HG02973 (cell line): ENCODE data around the gene ZFAND6.
"Not testable (repeated sequence)": the region's sequence is repeated elsewhere in the genome, so short reads cannot be mapped to it uniquely, and the experiment has no call there.

Experiments used
- ATAC-seq: cut with Tn5 transposase; IDR thresholded peaks from one replicate; pipeline ENCODE4 v1.9.1; 2021; ENCODE audit warnings: moderate library complexity; ENCODE audit not compliant: unreplicated experiment

ZFAND6 gene

DNA sequence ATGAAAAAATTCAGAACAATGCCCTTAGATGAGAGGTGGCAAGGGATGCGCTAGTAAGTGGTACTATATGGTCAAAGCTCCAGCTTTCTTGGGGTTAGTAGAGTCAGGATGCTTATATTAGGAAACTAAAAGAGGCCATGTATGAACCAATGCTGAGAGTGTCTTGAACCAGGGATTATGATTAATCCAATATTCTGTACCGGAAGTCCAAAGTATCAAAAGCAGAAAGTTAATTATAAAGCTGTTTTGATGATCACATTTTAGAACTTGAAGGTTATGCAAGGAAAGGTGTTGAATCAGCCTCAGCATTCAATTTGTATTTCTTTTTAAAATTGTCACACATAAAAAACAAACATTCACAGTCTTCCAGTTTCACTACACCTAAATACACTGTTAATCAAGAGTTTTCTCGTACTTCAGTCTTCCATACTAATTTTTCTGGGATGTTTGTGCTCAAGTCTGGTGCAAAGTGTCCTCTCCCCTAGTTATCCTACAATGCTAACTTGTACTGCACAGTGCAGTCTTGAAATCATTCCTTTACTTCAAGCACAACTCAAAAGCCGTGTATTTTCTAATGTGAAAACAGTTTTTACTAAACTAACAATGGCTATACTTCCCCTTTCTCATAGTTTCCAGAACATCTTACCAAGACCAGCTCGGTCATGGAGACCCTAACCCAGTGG is 82.6 kb downstream of the ZFAND6 start:
- no peak for ATAC-seq

DNA sequence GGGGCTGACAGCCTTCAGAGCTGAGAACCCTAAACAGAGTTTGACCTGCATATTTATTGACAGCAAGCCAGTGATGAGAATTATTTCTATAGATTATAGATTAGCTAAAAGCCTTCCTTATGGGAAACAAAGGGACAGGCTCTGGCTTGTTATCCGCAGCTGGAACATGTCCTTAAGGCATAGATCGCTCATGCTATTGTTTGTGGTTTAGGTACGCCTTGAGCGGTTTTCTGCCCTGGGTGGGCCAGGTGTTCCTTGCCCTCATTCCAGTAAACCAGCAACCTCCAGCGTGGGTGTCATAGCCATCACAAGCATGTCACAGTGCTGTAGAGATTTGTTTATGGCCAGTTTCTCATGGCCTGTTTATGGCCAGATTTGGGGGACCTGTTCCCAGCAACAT is 83.2 kb downstream of the ZFAND6 start:
- no peak for ATAC-seq

DNA sequence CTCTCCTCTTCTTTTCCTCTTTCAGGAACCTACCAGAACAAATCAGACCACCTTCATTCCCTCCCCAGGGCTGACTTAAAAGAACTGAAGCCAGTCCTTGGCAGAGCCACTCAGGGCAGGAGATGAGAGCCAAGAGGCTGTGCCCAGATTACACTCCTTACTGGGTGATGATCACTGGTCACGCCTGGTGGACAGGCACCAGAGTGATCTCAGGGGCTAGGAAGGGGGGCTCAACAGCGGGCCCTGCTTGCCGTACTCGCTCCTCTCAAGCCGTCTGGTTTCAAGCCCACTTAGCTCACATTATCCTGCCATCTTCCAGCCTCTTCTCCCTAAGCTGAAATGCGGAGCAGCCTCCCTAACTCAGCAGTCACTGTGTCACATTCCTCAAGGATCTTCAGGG is 91.7 kb downstream of the ZFAND6 start:
- no peak for ATAC-seq

DNA sequence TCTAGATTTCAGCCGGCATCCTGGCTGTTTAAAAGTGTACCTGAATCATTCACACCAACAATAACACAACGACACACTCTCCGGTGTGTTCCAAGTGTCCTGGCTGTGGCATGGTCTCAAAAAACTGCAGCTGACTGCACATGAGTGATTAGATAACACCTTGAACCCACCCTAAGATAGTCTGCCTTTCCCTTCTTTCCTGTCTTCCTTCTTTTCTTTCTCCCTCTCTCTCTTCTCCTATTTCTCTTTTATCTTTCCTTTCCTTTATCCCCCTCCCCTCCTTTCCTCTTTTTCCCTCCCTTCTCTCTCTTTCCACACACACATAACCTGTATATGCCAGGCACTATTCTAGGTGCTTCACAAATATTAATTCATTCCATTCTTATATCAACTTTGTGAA is 92.1 kb downstream of the ZFAND6 start:
- no peak for ATAC-seq

DNA sequence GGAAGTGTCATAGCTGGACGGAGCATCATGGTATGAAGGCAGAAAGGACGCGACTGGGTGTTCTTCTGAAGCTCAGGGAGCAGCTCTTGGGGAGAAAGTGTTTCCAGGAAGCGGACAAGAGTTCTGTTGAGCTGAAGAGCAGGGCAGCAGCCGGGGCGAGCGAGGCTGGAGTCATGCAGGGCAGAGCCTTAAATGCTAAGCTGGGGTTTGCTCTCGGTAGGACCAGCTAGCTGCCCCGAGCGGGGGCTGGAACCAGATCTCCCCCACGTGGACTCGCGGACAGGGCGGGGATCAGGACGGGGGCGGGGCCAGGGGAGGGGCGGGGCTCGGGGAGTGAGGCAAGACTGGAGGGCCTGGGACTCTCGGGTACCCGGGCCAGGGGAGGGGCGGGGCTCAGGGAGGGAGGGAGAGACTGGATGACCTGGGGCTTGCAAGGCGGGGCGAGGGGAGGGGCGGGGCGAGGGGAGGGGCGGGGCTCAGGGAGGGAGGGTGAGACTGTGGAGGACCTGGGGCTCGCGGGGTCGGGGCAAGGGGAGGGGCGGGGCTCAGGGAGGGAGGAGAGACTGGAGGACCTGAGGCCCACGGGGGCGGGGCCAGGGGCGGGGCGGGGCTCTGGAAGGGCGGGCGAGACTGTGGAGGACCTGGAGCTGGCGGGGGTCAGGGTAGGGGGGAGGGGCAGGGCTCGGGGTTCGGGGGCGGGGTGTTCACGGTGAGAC is 92.9 kb downstream of the ZFAND6 start:
- peak; percentile 48 for ATAC-seq

DNA sequence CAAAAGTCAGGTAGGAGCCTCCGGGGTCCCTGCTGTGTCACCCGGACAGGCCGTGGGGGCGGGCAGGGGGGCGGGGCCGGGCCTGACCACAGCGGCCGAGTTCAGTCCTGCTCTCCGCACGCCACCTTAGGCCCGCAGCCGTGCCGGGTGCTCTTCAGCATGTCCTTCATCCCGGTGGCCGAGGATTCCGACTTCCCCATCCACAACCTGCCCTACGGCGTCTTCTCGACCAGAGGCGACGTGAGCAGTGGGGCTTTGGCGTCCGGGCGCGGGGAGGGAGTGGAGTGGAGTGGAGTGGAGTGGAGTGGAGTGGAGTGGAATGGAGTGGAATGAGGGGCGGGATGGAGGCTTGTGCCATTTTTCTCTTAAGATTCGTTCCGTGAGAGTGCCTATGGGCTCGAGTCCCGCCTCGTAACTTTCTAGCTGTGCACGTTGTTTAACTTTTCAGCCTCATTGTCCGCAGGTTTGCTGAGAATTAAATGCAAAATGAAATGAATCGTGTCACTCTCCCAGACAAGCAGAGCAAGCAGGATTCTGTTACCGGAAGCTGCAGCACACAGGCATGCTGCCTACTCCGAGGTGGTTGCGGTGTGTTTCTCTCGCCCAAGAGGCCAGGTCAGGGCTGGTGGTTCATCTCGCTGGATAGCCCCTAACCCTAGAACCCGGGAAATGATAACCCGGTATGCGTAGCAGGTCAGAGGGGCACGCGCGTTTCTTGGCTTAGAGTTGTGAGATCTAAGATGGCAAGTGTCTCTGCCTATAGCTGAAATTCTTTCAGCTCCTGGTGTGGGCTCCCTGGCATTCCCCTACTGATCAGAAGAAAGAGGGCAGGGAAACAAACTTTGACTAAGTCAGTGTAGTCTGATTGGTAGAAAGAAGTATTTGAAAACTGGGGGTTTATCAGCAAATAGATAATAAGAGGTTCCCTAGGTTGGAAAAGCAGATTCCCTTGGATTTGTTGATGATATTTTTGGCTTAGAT is 93.7 kb downstream of the ZFAND6 start, which contains the start of gene FAH:
Gene FAH, plus strand, starts transcription at position 104 of the 981 bp plus-strand sequence. Its CDS starts 56 bp downstream, at position 160.
- peak; percentile 48 for ATAC-seq

DNA sequence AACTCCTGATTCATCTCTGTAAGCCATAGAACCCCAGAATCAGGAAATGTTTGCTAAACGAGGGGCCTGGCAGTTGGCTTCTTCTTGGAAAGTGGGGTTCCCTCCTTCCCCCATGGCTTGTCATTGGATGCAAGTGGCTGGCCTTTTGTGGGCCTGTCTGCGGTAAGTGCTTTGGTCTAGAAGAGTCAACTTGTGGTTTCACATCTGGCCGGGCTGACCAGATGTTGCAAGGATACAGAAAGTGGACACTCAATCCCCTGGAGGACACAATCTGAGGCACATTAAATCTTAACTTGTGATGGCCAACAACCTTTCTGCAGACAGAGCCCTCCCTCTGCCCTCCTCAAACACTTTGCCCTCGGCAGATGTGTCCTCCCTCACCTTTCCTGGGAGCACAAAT is 94.4 kb downstream of the ZFAND6 start:
- no peak for ATAC-seq

DNA sequence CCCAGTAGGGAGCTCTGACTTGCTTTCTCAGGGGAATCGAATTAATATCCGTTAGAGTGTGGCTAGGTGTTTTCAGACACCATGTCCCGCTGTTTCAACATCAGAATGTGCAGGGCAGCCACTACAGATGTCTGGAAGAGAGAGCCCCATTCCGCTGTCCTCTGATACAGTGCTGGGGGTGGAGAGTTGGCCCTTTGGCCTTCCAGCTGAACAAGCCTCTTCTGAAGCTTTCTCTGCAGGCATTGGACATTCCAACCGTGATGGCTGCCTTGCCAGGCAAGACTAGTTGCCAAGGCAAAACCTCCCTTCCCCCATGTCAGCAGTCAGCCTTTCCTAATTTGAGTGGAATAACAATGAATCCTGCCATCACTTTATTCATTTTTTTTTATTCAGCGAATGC is 94.9 kb downstream of the ZFAND6 start:
- no peak for ATAC-seq

DNA sequence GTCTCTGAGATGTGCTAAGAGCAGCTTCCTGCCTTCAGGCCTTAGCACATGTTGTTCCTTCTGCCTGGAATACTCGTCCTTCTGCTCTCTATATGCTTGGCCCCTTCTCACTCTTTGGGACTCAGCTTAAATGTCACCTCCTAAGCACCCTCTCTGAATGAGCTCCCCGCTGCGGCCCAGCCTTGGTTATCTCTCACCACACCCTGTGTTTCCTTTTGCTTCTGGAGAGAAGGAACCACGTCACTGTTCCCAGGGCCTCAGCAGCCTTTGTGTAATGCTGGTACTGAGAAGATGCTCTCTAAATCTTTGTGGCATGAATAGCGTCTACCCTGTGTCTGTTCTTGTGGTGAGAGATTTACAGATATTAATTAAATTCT is 95.5 kb downstream of the ZFAND6 start:
- ATAC-seq, result no peak

DNA sequence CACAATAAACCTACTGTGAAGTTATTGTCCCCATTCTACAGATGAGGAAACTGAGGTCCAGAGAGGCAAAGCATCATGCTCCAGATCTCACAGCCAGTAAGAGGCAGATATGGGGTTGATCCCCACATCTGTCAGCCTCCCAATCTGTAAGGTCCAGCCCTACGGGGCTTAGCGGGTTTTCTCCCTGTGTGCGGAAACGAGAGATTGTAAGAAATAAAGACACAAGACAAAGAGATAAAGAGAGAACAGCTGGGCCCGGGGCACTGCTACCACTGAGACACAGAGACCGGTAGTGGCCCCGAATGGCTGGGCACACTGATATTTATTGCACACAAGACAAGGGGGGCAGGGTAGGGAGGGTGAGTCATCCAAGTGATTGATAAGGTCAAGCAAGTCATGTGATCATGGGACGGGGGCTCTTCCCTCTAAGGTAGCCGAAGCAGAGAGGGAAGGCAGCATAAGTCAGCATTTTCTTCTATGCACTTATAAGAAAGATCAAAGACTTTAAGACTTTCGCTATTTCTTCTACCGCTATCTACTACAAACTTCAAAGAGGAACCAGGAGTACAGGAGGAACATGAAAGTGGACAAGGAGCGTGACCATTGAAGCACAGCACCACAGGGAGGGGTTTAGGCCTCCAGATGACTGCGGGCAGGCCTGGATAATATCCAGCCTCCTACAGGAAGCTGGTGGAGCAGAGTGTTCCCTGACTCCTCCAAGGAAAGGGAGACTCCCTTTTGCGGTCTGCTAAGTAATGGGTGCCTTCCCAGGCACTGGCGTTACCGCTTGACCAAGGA is 96.1 kb downstream of the ZFAND6 start:
- ATAC-seq, result not testable (repeated sequence)

DNA sequence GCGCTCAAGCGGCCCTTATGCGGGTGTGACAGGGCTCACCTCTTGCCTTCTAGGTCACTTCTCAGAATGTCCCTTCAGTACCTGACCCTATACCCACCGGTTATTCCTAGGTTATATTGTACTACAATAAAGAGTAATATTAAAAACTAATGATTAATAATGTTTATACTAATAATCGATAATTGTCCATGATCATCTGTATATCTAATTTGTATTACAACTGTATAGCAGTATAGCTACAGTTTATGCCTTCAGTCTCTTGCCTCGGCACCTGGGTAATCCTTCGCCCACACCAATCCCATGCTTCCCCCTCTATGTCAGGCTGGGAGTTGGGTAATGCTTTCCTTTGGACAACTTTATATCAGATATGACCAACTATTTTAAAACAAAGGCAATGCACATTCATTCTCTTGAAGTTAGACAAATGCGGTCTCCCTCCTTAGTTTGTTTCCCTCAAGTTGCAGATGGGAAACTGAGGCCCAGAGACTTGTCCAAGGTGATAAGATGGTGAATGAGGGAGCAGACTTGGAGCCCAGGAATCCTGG is 96.8 kb downstream of the ZFAND6 start:
- no peak for ATAC-seq

DNA sequence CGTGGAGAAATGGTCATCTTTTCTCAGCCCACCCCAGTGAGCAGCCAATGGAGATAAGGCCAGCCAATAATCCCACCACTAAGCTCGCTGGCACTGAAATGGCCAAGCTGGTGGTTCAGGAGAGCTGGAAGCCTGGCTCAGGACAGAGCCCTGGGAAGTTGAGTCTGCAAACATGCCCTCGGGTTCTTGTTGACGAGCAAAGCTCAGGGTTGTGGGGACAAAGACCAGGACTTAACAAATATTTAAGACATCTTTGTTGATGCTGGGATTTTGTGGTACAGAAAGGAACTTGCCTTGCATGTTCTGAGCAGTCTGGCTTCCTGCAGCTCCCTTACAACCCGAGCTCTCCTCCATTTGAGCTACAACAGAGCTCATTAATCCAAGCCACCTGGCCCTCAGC is 97.7 kb downstream of the ZFAND6 start:
- ATAC-seq, result no peak

DNA sequence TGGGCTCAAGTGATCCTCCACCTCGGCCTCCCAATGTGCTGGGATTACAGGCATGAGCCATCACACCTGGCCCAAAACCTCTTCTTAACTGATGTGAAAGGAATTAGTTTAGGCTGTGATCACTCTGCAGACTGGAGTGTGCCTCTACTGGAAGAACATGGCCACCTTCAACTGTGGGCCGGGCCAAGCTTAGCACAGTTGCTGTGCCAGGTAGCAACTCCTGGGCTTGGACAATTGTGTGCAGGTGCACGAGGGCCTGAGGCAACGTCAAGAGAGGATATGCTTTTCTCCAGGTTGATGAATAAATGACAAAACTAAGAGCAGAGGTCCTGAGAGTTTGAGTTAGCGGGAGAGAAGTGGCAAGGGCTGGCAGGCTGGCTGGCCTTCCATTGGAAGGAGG is 99.8 kb downstream of the ZFAND6 start:
- ATAC-seq, result no peak

DNA sequence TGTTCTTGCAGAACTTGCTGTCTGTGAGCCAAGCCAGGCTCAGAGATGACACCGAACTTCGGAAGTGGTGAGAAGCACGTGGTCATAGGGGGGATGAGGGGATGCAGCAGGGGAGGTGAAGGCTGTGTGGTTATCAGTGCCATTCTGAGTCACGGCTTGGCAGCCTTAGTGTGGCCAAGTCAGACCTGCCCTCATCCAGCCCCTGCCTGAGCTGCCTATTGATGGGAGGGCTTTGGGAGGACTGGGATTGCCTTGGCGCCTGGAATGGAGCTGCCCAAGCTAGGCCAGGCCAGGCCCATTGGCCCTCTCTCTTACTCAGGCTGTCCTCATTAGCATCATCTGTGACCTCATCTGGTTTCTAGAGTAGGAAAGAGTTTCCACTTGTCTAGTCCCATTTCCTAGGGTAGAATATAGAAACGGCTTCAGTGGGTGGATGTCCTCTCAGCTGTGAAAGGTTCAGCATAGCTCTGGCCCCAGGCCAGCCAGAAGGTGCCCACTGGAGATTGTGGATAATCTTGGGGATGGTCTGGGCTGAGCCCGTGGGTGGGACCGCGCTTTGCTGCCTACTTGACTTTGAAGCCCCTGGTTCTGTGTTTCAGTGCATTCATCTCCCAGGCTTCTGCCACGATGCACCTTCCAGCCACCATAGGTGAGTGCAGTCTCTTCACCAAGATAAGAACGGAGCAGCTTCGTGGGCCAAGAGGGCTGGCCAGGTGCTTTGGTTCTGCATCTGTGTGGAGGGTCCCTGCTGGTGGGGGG is 100.5 kb downstream of the ZFAND6 start:
- ATAC-seq, result no peak

DNA sequence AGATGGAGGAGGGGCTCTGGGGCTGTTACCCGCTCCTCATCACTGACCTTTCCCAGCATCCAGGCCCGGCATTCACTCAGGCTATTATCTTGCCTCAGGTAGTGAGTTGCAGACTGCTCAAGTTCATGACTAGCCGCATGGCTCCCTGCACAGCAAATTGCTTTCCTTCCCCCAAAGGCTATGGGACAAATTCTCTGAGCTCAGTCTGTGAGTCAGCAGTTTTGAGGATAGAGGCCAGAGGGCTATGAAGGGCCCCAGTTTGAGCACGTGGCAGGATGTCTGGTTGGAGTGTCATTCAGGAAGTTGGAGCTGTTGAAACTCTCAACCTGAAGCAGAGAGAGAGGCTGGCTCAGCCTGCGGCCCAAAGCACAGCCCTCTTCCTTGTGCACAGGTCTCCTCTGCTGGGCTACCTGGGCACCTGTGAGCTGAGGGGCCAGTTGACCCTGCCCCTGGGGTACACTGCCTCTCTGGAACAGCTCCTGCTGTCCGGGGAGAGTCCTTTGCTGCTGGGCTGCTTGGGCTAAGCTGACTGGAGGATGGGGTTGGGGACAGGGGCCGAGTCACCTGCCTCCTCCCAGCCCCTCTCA is 101.2 kb downstream of the ZFAND6 start:
- ATAC-seq, result peak; percentile 66

DNA sequence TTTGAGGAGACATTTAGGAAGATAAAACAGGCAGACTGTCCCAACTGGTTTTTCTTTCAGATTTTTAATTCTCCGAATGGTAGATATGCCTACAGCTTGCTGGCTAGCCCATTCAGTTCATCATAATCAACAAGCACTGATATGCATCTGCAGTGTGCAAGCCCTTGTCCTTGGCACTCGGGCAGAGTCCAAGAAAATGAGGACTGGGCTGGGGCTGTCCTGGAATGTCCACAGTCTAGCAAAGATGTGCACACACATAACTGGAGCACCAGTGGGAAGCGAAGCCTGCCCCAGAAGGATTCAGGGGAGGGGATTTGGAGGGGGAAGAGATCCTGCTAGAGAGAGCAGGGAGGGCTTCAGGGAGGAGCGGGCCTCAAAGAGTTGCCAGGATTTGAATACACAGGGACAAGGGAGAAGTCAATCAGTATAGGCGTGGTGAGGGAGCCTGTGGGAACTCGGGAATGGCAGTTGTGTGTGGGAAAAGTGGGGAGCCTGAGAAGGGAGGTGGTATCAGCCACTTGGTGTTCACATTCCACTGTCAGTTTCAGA is 102.1 kb downstream of the ZFAND6 start:
- ATAC-seq, result no peak

DNA sequence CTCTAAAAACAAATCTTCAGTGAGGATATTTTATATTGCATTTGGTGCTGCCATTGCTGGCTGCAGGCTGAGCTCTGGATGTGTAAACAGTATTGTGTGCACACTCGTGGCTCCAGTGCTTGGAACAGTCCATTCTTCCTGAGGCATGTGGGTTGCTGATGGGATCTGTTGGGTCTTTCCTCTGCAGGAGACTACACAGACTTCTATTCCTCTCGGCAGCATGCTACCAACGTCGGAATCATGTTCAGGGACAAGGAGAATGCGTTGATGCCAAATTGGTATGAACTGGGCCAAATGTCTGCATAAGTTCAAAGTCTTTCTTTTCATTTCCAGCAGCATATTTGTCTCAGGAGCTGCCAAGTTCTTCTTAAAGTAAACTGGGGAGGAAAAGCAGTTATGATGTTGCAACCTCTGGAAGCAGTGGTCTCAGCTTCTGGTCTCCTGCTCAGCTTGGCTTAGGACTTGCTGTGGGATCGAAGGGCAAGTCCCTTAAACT is 102.6 kb downstream of the ZFAND6 start:
- ATAC-seq, result no peak

DNA sequence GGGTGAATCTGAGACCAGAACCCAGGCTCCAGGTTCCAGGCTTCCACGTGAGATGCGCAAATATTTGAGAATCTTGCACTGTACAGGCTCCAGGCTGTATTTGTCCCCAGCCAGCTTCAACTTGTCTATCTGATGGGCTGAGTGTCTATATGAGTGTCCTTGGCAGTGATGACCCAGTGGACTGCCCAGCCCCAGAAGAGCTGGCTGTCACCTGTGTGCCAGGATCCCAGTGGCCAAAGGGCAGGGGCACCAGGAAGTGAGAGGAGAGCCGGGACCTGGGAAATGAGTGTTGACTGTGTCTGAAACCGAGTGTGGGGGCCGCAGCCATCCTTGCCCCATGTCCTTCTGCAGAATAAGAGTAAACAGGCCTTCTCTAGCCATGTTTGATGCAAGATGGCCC is 103.7 kb downstream of the ZFAND6 start:
- ATAC-seq, result no peak

DNA sequence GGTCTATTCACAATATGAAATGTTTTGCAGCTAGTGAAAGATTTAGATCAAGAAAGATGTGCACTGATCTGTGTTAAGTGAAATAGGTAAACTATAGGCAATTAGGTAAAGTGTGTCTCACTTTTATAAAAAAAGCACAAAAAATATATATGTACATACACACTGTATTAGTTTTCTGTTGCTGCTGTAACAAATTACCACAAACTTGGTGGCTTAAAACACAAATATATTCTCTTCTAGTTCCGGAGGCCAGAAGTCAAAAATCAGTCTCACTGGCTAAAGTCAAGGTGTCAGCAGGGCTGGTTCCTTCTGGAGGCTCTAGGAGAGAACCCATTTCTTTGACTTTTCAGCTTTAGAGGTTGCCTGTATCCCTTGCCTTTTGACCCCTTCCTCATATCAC is 104.4 kb downstream of the ZFAND6 start:
- ATAC-seq, result no peak
